Memory B cell (primary cell): ENCODE results near the gene PCBP2.
"Not testable (repeated sequence)": the region's sequence is repeated elsewhere in the genome, so short reads cannot be mapped to it uniquely, and the experiment has no call there.

Source experiments
- ATAC-seq: fragments of 150-1000 bp; cut with Tn5 transposase; 2 replicates; pipeline ENCODE4 v1.10.0; 2021; ENCODE audit warnings: low read depth, mild to moderate bottlenecking, moderate library complexity
- DNase-seq, 2 donors: peaks; one replicate each; pipeline ENCODE4 v3.0.0; 2022; ENCODE audit warnings: low spot score in 2 of 2
- H3K27ac Mint-ChIP-seq: one replicate; pipeline ENCODE4 v1.8.0; 2022; ENCODE audit warnings: mild to moderate bottlenecking, moderate library complexity, mixed read lengths
- H3K27me3 Mint-ChIP-seq: one replicate; pipeline ENCODE4 v1.8.0; 2022; ENCODE audit warnings: mixed read lengths
- H3K36me3 Mint-ChIP-seq: one replicate; pipeline ENCODE4 v1.8.0; 2022; ENCODE audit warnings: mild to moderate bottlenecking, mixed read lengths
- H3K4me1 Mint-ChIP-seq: one replicate; pipeline ENCODE4 v1.8.0; 2022; ENCODE audit warnings: mixed read lengths
- H3K4me3 Mint-ChIP-seq: one replicate; pipeline ENCODE4 v1.8.0; 2022; ENCODE audit warnings: mild to moderate bottlenecking, moderate library complexity, mixed read lengths
- H3K9me3 Mint-ChIP-seq: one replicate; pipeline ENCODE4 v1.8.0; 2022; ENCODE audit warnings: mixed read lengths

PCBP2 gene

DNA sequence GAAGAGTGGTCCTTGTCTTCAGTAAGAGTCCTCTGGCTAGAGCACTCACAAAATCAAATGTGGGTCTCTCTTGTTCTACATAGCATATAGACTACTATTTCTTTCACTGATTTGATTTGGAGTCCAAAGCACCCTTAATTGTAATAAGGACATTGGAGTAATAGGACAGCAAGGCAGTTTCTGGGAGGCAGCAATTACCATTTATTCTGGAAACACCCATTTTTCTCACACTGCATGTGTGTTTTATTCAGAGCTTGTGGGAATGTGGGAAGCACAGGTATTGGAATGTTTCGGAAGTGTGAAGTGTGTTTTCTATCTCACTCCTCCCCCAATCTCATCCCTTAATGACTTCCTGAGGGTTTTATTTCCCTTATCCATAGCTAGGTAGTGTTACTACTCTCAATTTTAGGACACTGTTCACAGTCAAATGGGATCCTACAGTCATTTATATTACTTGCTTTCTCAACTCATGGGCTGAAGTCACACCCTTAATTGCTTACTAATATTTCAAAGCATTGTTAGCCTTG, 20.2 kb downstream of the PCBP2 start:
- peaks cover 39% of the 10 kb centered on the region for H3K36me3 Mint-ChIP-seq
- no peaks in the 10 kb centered on the region for H3K9me3 Mint-ChIP-seq
- no peaks in the 10 kb centered on the region for H3K27me3 Mint-ChIP-seq
- no peak overlapping the region for H3K4me3 Mint-ChIP-seq
- peaks cover 13% of the 10 kb centered on the region for H3K4me1 Mint-ChIP-seq
- ATAC-seq (no peak), DNase-seq (no peak)
- no peak overlapping the region for H3K27ac Mint-ChIP-seq

DNA sequence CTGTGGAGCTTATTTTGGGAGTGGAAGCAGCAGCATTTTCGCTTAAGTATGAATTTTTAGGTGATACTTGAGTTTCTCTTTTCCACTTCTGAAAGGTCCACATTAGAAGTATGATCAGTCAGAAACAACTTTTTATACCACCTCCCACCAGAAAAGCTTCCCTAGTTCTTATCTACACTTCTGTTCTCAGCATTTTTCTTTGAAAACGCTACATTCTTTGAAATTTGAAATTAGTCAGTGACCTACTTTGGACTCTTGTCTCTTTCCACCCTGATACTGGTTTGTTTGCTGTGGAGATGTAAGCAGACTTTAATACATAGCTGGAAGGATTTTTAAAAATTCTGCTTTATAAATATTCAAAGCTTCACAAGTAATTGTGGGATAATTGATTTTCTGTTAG, 22.2 kb downstream of the PCBP2 start:
- Mint-ChIP-seq H3K36me3 (peaks cover 36% of the 10 kb centered on the region), H3K4me3 (no peak overlapping the region), H3K27ac (peak overlapping the region; percentile 14), H3K4me1 (peaks cover 13% of the 10 kb centered on the region), H3K27me3 (no peaks in the 10 kb centered on the region), H3K9me3 (no peaks in the 10 kb centered on the region)
- DNase-seq = no peak
- ATAC-seq = no peak

DNA sequence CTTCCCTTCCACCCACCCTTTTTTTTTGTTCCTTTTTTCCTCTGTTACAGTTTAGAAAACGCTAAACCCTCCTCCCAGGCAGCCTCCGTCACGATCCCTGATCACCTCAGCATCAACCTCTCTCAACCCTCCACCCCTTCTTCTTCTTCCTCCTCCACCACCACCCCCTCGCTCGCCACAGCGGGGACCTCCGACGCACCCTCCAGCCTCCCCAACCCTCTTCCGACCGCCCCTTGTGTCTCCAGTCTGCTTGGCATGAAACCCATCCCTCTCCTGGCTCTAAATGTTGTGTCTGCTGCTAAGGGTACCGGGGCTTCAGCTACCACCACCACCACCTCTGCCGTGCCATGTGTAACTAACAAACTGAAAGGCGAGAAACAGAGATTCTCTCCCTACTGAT, 22.9 kb downstream of the PCBP2 start:
- peaks cover 14% of the 10 kb centered on the region for H3K4me1 Mint-ChIP-seq
- no peak for ATAC-seq

DNA sequence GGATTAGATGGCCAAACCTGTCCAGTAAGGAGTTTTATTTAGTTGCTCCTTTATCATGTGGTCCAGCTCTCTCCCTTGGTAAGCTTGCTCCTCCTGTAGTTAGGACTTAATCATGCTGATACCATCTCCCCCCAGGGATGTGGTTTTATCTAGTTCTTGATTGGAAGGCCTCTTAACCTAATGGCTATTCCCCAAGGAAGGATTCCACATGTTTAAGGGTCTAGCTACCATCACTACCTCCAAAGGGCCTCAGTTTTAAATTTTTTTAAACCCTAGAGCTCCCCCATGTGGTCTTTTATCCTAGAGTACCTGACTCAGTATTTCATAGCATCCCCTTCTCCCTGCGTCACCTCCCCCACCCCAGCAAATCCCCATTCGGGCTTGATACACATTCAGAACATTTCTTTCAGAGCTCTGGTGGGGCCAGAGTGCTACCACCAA, 24.9 kb downstream of the PCBP2 start:
- ATAC-seq (peak; percentile 41), DNase-seq (no peak)
- Mint-ChIP-seq H3K9me3 (no peaks in the 10 kb centered on the region), H3K36me3 (peaks cover 37% of the 10 kb centered on the region), H3K27me3 (no peaks in the 10 kb centered on the region), H3K27ac (peak overlapping the region; percentile 78), H3K4me1 (peaks cover 13% of the 10 kb centered on the region), H3K4me3 (no peak overlapping the region)

More for the DNA sequence above, 22.9 kb downstream of the PCBP2 start:
- no peaks in the 10 kb centered on the region for H3K9me3 Mint-ChIP-seq
- no peak for DNase-seq
- peaks cover 42% of the 10 kb centered on the region for H3K36me3 Mint-ChIP-seq
- H3K27me3 Mint-ChIP-seq = no peaks in the 10 kb centered on the region
- H3K27ac Mint-ChIP-seq = peak overlapping the region; percentile 14
- H3K4me3 Mint-ChIP-seq = no peak overlapping the region

DNA sequence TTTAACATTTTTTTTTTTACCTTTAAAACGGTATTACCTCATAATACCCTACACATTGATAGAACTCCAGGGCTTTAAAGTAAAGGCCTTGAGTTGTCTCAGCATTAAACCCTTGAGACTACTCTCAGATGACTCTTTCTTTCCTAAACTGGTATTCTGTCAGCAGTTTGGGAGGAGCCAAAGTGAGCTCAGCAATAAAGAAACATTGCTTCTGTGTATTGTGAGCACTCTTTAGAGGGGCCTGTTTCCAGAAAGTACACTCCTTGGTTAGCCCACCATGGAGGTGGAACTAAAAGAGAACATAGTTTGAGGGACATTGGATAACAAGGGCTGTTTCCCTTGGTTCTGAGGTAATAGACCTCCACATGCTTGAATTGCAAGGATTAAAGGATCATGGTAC, 27.0 kb downstream of the PCBP2 start:
- H3K27me3 Mint-ChIP-seq = no peaks in the 10 kb centered on the region
- H3K9me3 Mint-ChIP-seq = no peaks in the 10 kb centered on the region
- H3K36me3 Mint-ChIP-seq = peaks cover 35% of the 10 kb centered on the region
- no peak overlapping the region for H3K27ac Mint-ChIP-seq
- peaks cover 19% of the 10 kb centered on the region for H3K4me1 Mint-ChIP-seq
- ATAC-seq (no peak), DNase-seq (no peak)
- H3K4me3 Mint-ChIP-seq = no peak overlapping the region

DNA sequence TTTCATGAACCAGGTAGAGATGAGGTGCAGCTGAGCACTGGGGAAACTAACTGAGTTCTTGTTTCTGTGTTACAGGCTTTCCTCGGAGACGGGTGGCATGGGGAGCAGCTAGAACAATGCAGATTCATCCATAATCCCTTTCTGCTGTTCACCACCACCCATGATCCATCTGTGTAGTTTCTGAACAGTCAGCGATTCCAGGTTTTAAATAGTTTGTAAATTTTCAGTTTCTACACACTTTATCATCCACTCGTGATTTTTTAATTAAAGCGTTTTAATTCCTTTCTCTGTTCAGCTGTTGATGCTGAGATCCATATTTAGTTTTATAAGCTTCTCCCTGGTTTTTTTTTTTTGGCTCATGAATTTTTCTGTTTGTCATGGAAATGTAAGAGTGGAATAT, 27.4 kb downstream of the PCBP2 start:
- Mint-ChIP-seq H3K9me3 (no peaks in the 10 kb centered on the region), H3K4me3 (no peak overlapping the region), H3K27me3 (no peaks in the 10 kb centered on the region), H3K4me1 (peaks cover 19% of the 10 kb centered on the region), H3K36me3 (peaks cover 33% of the 10 kb centered on the region), H3K27ac (no peak overlapping the region)
- ATAC-seq (no peak), DNase-seq (no peak)

DNA sequence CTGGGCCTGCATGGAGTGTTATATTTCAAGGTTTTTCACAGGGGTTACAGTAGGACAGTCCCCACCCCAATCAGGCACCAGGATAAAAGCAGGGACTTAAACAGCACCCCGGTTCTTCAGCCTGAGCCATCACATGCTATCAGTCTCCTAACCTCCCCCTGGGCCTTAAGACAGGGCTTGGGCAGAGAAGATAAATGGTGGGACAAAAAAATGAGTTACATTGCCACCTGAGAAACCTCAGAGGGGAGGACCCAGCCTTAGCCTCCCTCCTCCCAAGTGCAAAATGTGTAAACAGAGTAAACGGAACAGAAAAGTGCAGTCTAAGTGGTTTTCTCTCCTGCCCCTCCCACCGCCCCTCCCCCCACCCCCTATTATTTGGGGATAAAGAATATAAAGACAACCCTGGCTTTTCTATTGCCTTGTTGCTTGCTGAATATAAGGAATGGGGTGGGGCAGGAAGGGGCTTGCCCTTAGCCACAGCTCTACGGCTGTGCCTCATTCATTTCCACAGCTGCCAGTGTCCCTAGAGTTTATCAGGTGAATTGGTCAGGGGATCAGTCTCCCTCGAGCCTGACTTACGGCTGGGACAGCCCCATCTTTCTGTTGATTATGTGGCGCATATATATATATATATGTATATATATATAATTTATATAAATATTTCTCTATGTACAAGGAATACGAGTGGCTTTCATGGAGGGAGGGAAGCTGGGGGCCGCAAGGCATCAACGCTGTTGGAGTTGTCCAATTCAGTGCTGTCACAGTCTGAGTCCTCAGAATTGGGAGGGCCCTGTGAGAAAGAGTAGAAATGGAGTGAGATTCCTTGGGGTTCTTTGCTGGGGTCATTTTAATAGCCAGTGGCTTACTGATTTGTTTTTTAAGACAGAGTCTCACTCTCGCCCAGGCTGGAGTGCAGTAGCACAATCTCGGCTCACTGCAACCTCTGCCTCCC, 28.9 kb downstream of the PCBP2 start:
- Mint-ChIP-seq H3K4me3 (no peak overlapping the region), H3K4me1 (peaks cover 15% of the 10 kb centered on the region), H3K9me3 (no peaks in the 10 kb centered on the region), H3K36me3 (peaks cover 28% of the 10 kb centered on the region), H3K27me3 (no peaks in the 10 kb centered on the region), H3K27ac (no peak overlapping the region)
- DNase-seq (no peak), ATAC-seq (no peak)

DNA sequence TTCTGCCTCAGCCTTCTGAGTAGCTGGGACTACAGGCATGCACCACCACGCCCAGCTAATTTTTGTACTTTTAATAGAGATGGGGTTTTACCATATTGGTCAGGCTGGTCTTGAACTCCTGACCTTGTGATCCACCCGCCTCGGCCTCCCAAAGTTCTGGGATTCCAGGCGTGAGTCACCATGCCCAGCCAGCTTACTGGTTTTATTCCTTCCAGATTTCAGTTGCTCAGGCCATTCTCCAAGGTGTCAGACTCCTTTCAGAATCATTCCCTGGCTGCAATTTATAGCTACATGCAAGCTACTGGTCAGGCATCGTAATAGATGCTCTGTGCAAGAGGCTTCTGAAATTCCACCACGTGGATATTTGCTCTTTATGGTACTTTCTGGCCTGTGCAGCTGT, 29.6 kb downstream of the PCBP2 start:
- H3K36me3 Mint-ChIP-seq = peaks cover 25% of the 10 kb centered on the region
- not testable (repeated sequence) for H3K9me3 Mint-ChIP-seq, H3K4me3 Mint-ChIP-seq, DNase-seq, H3K27me3 Mint-ChIP-seq, H3K27ac Mint-ChIP-seq, ATAC-seq
- peaks cover 15% of the 10 kb centered on the region for H3K4me1 Mint-ChIP-seq

DNA sequence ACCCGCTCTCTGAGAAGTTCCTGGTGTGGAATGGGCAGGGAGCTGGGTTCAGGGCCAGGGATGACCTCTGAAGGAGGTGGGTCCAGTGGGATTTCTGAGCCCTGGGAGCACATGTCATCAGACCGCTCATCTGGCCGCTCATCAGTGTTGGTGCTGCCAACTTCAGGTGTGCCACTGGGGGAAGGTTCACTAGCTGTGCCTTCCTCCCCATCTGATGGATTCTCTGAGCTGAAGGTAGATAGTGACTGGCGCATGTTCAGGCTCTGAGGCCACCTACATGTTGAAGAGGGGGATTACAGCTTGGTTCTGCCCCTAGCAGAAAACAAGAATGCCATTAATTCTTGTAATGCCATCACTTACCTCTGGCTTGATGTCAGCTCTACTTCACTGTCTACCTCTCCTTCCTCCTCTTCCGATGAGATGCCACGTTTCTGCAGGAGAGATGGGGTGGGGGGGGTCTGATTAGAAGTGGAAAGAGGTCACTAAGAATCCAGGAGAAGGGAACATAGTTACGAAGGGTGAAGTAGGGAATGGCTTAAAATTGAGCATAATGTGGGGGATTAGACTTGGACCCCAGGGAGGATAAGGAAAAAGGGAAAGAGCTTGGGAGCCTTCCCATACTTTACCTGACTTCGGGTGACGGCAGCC, 30.2 kb downstream of the PCBP2 start:
- Mint-ChIP-seq H3K27ac (no peak overlapping the region), H3K36me3 (peaks cover 19% of the 10 kb centered on the region), H3K27me3 (no peaks in the 10 kb centered on the region), H3K9me3 (no peaks in the 10 kb centered on the region), H3K4me1 (peaks cover 15% of the 10 kb centered on the region), H3K4me3 (no peak overlapping the region)
- DNase-seq (no peak), ATAC-seq (peak; percentile 71)

DNA sequence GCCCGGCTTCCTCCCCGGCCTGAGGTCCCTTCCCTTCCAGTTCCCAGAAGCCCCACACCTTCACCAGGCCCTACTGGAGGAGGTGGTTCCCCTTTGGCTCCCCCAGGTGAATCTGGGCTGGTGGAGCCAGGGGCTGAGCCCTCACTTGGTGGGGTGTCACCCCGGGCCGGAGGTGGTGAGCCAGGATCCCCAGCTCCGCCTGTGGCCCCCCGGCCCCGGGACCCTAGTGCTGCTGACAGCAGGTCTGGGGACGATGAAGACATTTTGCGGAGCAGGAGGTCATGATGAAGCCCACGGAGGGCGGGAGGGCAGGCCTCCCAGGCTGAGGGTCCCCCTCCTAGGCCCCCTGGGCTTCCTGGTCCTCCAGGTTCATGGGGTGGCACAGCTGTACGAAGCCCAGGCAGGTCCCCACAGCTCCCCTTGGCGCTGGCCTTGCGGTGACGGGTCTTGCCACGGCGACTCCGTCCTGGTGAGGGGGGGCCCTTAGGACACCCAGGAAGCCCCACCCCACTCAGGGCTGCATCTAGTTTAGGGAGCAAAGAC, 30.8 kb downstream of the PCBP2 start:
- ATAC-seq = no peak
- H3K36me3 Mint-ChIP-seq = peaks cover 17% of the 10 kb centered on the region

DNA sequence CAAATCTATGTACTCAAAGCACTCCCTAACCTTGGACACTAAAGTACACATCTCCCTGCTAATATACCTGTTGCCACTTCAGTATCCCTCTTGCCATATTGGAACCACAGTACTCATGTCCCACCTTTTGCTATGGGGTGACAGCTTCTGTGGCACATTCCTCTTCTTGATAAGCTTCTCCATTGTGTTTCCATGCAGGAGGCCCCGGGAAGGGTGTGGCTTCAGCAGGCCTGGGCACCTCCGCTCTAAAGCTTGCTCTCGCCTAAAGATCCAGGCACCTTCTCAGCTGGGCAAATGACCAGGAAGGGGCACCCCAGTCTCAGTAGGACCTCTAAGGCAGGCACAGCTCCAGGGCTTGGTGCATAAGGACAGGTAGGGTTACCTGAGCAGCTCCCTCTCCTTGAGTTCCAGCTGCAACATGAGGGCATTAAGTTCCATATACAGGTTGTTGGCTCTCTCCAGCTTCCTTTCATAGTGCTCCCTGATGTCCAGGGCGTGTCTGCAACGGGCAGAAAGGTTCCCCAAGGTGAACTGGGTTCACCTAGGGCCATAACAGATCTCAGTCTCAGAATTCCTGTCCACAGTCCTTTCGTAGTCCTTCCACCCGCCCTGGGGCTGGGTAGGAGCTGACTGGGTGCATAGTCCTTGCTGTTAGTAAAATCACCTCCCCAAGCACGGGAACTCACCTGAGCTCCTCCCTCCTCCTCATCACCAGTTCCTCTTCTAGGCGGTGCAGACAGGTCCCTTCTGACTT, 31.5 kb downstream of the PCBP2 start:
- Mint-ChIP-seq H3K4me1 (peaks cover 15% of the 10 kb centered on the region), H3K9me3 (no peaks in the 10 kb centered on the region), H3K4me3 (no peak overlapping the region), H3K36me3 (peaks cover 17% of the 10 kb centered on the region), H3K27me3 (no peaks in the 10 kb centered on the region), H3K27ac (peak overlapping the region; percentile 47)
- DNase-seq (no peak), ATAC-seq (peak; percentile 63)

More for the DNA sequence above, 30.8 kb downstream of the PCBP2 start:
- peaks cover 15% of the 10 kb centered on the region for H3K4me1 Mint-ChIP-seq
- no peaks in the 10 kb centered on the region for H3K9me3 Mint-ChIP-seq
- H3K4me3 Mint-ChIP-seq = no peak overlapping the region
- no peak overlapping the region for H3K27ac Mint-ChIP-seq
- no peaks in the 10 kb centered on the region for H3K27me3 Mint-ChIP-seq
- no peak for DNase-seq

DNA sequence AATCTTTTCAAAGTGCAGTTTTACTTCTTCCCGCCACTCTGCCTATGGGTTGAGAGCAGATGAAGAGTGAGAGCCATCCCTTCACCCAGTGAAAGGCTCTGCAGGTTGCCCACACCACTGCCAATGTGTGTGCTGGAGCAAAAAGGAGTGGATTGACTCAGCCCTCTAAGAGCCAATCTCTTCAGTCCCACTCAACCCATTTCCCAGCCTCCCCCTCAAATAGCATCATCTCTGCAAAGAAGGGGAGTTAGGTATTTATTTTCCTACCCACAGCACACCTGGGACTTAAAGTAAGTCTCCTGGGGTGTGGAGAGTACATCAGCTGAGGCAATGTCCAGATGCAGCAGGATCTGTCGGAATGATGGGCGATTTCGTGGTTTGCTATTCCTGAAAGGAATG, 32.1 kb downstream of the PCBP2 start:
- ATAC-seq (no peak), DNase-seq (no peak)
- H3K27ac Mint-ChIP-seq = peak overlapping the region; percentile 47
- no peaks in the 10 kb centered on the region for H3K27me3 Mint-ChIP-seq
- H3K36me3 Mint-ChIP-seq = peaks cover 14% of the 10 kb centered on the region
- no peaks in the 10 kb centered on the region for H3K9me3 Mint-ChIP-seq
- no peak overlapping the region for H3K4me3 Mint-ChIP-seq
- peaks cover 15% of the 10 kb centered on the region for H3K4me1 Mint-ChIP-seq

DNA sequence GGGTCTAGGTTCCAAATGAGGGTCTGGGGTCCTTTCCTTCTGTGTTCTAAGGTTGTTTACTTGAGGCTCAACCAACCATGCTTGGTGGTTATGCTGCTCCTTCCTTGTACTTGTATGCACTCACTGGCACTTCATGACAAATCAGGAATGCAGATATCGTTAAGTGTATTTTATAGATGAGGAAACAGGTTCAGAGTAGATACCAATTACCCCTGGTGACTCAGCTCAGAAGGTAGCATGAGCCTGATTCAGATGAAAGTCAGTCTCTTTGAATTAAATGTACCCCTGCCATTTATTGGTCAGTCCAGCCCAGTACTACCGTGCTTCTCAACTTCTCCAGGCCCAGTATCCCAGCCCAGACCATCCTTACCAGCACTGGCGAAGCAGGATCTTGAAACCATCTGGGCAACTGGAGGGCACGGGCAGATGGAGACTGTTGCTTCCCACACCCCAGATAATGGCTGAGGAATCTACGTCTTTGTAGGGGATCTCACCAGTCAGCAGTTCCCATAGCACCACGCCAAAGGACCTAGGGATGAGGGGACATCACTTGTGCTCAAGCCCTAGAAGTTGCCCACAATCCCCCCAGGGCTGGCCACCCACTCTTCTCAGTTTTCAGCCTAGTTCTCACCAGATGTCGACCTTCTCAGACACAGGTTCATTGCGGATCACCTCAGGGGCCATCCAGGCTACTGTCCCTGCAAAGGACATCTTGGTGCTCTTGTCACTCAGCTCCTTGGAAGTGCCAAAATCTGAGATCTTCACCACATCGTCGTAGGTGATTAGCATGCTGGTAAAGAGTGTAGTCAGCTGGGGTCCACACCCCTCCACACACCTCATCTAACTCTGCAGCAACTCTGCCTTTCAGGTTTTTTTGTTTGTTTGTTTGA, 33.0 kb downstream of the PCBP2 start:
- Mint-ChIP-seq H3K9me3 (no peaks in the 10 kb centered on the region), H3K4me3 (no peak overlapping the region), H3K4me1 (peaks cover 13% of the 10 kb centered on the region), H3K27ac (peak overlapping the region; percentile 41), H3K36me3 (peaks cover 7% of the 10 kb centered on the region), H3K27me3 (no peaks in the 10 kb centered on the region)
- ATAC-seq = no peak
- no peak for DNase-seq
